Neuronal stem cell (in vitro differentiated cells): ENCODE data around the gene CCDC30.

Experiments
- DNase-seq: peaks from one replicate; pipeline ENCODE4 v3.0.0-alpha.2; 2013; ENCODE audit warnings: low spot score
- H2AFZ ChIP-seq: one replicate; pipeline ENCODE4 v1.6.1; 2013; ENCODE audit warnings: mild to moderate bottlenecking, low read length, inconsistent platforms
- H2AK5ac ChIP-seq: 2 replicates; pipeline ENCODE4 v1.6.1; 2013; ENCODE audit warnings: low read depth, mild to moderate bottlenecking, inconsistent platforms, low read length, moderate library complexity, mixed read lengths
- H2BK120ac ChIP-seq: 2 replicates; pipeline ENCODE4 v1.6.1; 2013; ENCODE audit warnings: low read depth, mild to moderate bottlenecking, inconsistent platforms, low read length, moderate library complexity, mixed read lengths
- H2BK12ac ChIP-seq: one replicate; pipeline ENCODE4 v1.6.1; 2013; ENCODE audit warnings: low read length, inconsistent platforms
- H2BK15ac ChIP-seq: 2 replicates; pipeline ENCODE4 v1.6.1; 2013; ENCODE audit warnings: mild to moderate bottlenecking, low read length, inconsistent platforms, mixed read lengths
- H2BK5ac ChIP-seq: one replicate; pipeline ENCODE4 v1.6.1; 2013; ENCODE audit warnings: inconsistent platforms, mild to moderate bottlenecking, low read length, moderate library complexity
- H3K14ac ChIP-seq: one replicate; pipeline ENCODE4 v1.6.1; 2013; ENCODE audit warnings: low read length, inconsistent platforms
- H3K18ac ChIP-seq: 2 replicates; pipeline ENCODE4 v1.6.1; 2013; ENCODE audit warnings: low read length, inconsistent platforms
- H3K23ac ChIP-seq: 2 replicates; pipeline ENCODE4 v1.6.1; 2013; ENCODE audit warnings: low read depth, mild to moderate bottlenecking, mixed read lengths, low read length, inconsistent platforms; ENCODE audit not compliant: poor library complexity
- H3K27ac ChIP-seq: replicated peaks from 3 replicates; pipeline ENCODE4 v1.5.1; 2013; ENCODE audit warnings: low read length, inconsistent platforms
- H3K27me3 ChIP-seq, 3 experiments: 2 replicates each; pipeline ENCODE4 v1.6.1; 2013; ENCODE audit warnings: low read length in 3 of 3, mild to moderate bottlenecking in 2 of 3, inconsistent platforms in 1 of 3, low read depth in 1 of 3, mixed read lengths in 1 of 3, moderate library complexity in 1 of 3; ENCODE audit not compliant: control insufficient read depth in 3 of 3, insufficient read depth in 3 of 3
- H3K36me3 ChIP-seq, 2 donors: replicated peaks in 1 of 2; 2 replicates each; pipeline ENCODE4 v1.6.1; 2013; ENCODE audit warnings: low read length in 2 of 2; ENCODE audit not compliant: control insufficient read depth in 2 of 2, insufficient read depth in 2 of 2
- H3K4ac ChIP-seq: 2 replicates; pipeline ENCODE4 v1.6.1; 2013; ENCODE audit warnings: inconsistent platforms, mild to moderate bottlenecking, low read length, moderate library complexity
- H3K4me1 ChIP-seq, 2 donors: 1 replicate in 1 of 2; 2 replicates in 1 of 2; pipeline ENCODE4 v1.6.1; 2013; ENCODE audit warnings: low read length in 2 of 2, low read depth in 1 of 2; ENCODE audit not compliant: control insufficient read depth in 2 of 2, insufficient read depth in 1 of 2
- H3K4me2 ChIP-seq: one replicate; pipeline ENCODE4 v1.6.1; 2013; ENCODE audit warnings: mild to moderate bottlenecking, low read length, inconsistent platforms; ENCODE audit not compliant: insufficient read depth, poor library complexity, severe bottlenecking
- H3K4me3 ChIP-seq, 2 donors: 2 replicates each; pipeline ENCODE4 v1.5.1; 2013; ENCODE audit warnings: low read length in 2 of 2, mild to moderate bottlenecking in 2 of 2, inconsistent platforms in 1 of 2, moderate library complexity in 1 of 2
- H3K79me1 ChIP-seq: one replicate; pipeline ENCODE4 v1.6.1; 2013; ENCODE audit warnings: low read depth, mild to moderate bottlenecking, inconsistent platforms, low read length, moderate library complexity
- H3K9ac ChIP-seq: one replicate; pipeline ENCODE4 v1.6.1; 2013; ENCODE audit warnings: mild to moderate bottlenecking, low read depth, low read length, inconsistent platforms; ENCODE audit not compliant: poor library complexity
- H3K9me3 ChIP-seq, 2 donors: replicated peaks in 1 of 2; 2 replicates each; pipeline versions ENCODE3 to v1.6.1; 2013; ENCODE audit warnings: low read length in 2 of 2, mild to moderate bottlenecking in 2 of 2, inconsistent platforms in 1 of 2, low read depth in 1 of 2, mixed read lengths in 1 of 2, moderate library complexity in 1 of 2; ENCODE audit not compliant: control insufficient read depth in 2 of 2, insufficient read depth in 1 of 2
- H4K8ac ChIP-seq: one replicate; pipeline ENCODE4 v1.6.1; 2013; ENCODE audit warnings: low read depth, mild to moderate bottlenecking, inconsistent platforms, low read length, moderate library complexity
- H4K91ac ChIP-seq: one replicate; pipeline ENCODE4 v1.6.1; 2013; ENCODE audit warnings: low read length, low read depth, mild to moderate bottlenecking, inconsistent platforms; ENCODE audit not compliant: poor library complexity
- WGBS, 2 donors: extraction: QIAGEN DNeasy Blood & Tissue Kit; methylation state at CpG; one replicate each; pipeline ENCODE4 v1.1.7; 2013; ENCODE audit warnings: missing lambda C conversion rate in 2 of 2, mixed read lengths in 1 of 2; ENCODE audit not compliant: insufficient read length in 2 of 2, insufficient replicate concordance in 1 of 2; ENCODE audit errors: extremely low coverage in 2 of 2; 5-methylcytosine and 5-hydroxymethylcytosine counted together

The CCDC30 gene

DNA sequence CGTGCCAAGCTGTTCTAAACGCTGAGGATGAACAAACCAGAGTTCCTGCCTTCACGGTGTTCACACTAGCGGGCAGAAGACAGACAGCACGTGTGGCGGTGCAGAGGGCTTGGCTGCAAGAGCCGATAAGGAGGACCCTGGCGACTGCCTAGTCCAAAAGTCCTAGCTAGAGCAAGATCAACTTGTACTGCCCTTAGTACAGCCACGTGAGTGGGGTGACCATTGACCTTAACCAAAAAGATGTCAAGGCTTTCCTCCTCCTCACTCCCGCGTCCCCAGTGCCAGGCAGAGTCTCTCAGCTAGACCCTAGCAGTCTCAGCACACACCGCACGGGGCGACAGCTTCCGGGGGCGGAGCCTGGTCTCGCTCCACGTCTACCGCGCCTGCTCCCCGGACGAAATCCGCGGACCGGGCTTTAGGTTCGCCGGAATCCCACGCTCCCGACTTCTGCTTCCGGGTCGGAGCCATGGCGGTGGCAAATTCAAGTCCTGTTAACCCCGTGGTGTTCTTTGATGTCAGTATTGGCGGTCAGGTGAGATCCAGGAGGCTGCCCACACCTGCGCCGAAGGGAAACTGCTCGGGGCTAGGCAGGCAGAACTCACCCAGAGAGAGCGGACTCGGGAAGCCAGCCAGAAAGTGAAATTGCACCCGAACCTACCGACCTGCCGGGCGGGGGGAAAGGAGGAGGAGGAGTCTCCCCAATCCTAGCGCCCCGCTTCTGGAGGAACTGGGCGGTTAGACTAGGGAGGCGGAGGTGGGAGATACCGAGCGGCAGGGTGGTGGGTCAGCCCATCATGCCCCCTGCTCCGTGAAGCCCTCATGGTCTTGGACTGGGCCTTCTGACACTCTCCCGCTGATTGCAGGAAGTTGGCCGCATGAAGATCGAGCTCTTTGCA is 195.1 kb downstream of the CCDC30 start, which contains the start of gene PPIH:
TSS of gene PPIH (plus strand) at position 443 of the 896 bp plus-strand sequence. CDS start at position 467, 24 bp downstream.
- H3K79me1 ChIP-seq, result peaks cover 10% of the 10 kb centered on the region
- H2AFZ ChIP-seq, result peak within 1 kb of the TSS; percentile 86
- peak within 1 kb of the TSS; percentile 94 for H3K18ac ChIP-seq
- H3K4me3 ChIP-seq, result peak within 1 kb of the TSS; percentile 92 to 94
- no peak within 1 kb of the TSS for H2BK5ac ChIP-seq
- peak within 1 kb of the TSS; percentile 38 for H3K4ac ChIP-seq
- peak; percentile 82 for DNase-seq
- H3K4me1 ChIP-seq, result peaks cover 5 to 8% of the 10 kb centered on the region in 2 donors
- H2BK12ac ChIP-seq, result no peak within 1 kb of the TSS
- no peak within 1 kb of the TSS for H3K27ac ChIP-seq
- peak within 1 kb of the TSS; percentile 91 for H3K14ac ChIP-seq
- peaks cover 2 to 38% of the 10 kb centered on the region in 2 donors for H3K36me3 ChIP-seq
- peak within 1 kb of the TSS; percentile 90 for H2AK5ac ChIP-seq
- no peaks in the 10 kb centered on the region for H3K9me3 ChIP-seq
- H3K9ac ChIP-seq, result peak within 1 kb of the TSS; percentile 89
- no peak within 1 kb of the TSS for H4K8ac ChIP-seq
- WGBS, 2 donors, result no CpG with 5 or more reads among the region's 53 CpGs
- peak within 1 kb of the TSS; percentile 82 for H4K91ac ChIP-seq
- no peak within 1 kb of the TSS for H2BK120ac ChIP-seq
- H3K4me2 ChIP-seq, result peak within 1 kb of the TSS; percentile 94
- peak within 1 kb of the TSS; percentile 89 for H3K23ac ChIP-seq
- peak within 1 kb of the TSS; percentile 49 for H2BK15ac ChIP-seq
- H3K27me3 ChIP-seq, result no peaks in the 10 kb centered on the region

DNA sequence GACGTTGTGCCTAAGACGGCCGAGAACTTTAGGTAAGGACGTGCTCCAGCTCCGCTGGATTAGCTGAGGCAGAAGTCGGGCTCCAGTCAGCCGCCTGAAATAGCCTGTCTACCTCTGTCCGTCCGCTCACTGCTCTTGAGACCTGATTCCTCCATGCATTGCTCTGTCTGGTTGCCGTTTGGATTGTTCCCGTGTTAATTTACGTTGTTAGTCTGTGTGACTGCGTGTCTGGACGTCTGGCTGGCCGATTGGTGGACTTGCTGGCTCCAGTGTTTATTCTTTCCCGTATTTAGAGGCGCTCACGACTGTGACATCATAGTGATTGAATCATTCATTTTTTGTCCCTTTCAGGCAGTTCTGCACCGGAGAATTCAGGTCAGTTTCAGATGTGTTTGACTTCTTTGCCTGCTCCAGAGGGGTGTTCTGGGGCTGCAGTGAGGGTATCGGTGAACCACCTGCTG is 195.8 kb downstream of the CCDC30 start:
- DNase-seq, result no peak
- peak overlapping the region; percentile 89 for H3K23ac ChIP-seq
- no peak overlapping the region for H2BK12ac ChIP-seq
- no CpG with 5 or more reads among the region's 20 CpGs for WGBS, 2 donors
- H3K9ac ChIP-seq, result peak overlapping the region; percentile 89
- no peak overlapping the region for H2BK120ac ChIP-seq
- H2AFZ ChIP-seq, result peak overlapping the region; percentile 86
- H2AK5ac ChIP-seq, result peak overlapping the region; percentile 90
- peak overlapping the region; percentile 92 to 94 for H3K4me3 ChIP-seq
- H3K4me2 ChIP-seq, result peak overlapping the region; percentile 94
- peaks cover 5 to 8% of the 10 kb centered on the region in 2 donors for H3K4me1 ChIP-seq
- no peaks in the 10 kb centered on the region for H3K27me3 ChIP-seq
- peak overlapping the region; percentile 82 for H4K91ac ChIP-seq
- peaks cover 2 to 45% of the 10 kb centered on the region in 2 donors for H3K36me3 ChIP-seq
- H4K8ac ChIP-seq, result no peak overlapping the region
- peaks cover 10% of the 10 kb centered on the region for H3K79me1 ChIP-seq
- no peak overlapping the region for H3K27ac ChIP-seq
- no peak overlapping the region for H2BK5ac ChIP-seq
- peak overlapping the region; percentile 38 for H3K4ac ChIP-seq
- H2BK15ac ChIP-seq, result peak overlapping the region; percentile 49
- peak overlapping the region; percentile 94 for H3K18ac ChIP-seq
- H3K14ac ChIP-seq, result peak overlapping the region; percentile 91
- H3K9me3 ChIP-seq, result no peaks in the 10 kb centered on the region

DNA sequence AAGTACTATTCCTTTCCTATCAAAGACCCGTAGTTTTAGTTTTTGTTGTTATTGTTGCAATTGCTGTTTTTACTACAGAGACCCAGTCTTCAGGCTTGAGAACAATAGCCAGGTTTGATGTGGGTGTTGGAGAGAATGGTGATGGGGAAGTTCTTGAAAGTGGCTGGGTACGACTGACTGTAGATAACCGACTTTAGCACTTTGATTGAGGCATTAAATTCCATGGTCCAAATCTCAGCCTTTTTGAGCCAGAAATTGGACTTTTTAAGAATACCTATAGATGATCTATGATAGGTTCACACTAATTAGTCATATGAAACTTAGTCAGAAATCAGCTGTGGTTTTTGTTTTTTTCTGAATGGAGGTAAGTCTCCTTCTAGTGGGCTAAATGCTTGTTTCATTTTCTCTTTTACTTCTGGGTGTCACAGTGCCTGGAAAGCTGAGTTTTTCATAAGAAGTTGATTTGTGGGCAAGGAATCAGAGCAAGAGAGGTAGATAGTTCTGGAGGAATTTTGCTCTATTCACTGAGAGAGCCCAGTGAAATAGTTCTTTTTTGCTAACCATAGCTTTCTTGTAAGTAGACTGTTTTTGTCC is 197.9 kb downstream of the CCDC30 start:
- Histone ChIP-seq H3K36me3 (peaks cover 12 to 65% of the 10 kb centered on the region in 2 donors), H3K4me2 (no peak overlapping the region), H2AFZ (no peak overlapping the region), H2BK15ac (no peak overlapping the region), H3K79me1 (peaks cover 10% of the 10 kb centered on the region), H2BK120ac (no peak overlapping the region), H3K14ac (no peak overlapping the region), H3K4me1 (peaks cover 5 to 8% of the 10 kb centered on the region in 2 donors), H2BK12ac (no peak overlapping the region), H3K4me3 (no peak overlapping the region), H2AK5ac (no peak overlapping the region), H3K4ac (no peak overlapping the region), H3K9me3 (no peaks in the 10 kb centered on the region), H4K8ac (no peak overlapping the region), H3K18ac (no peak overlapping the region), H3K9ac (no peak overlapping the region), H3K27ac (no peak overlapping the region), H4K91ac (no peak overlapping the region), H3K23ac (no peak overlapping the region), H2BK5ac (no peak overlapping the region), H3K27me3 (no peaks in the 10 kb centered on the region)
- no CpG with 5 or more reads among the region's 3 CpGs for WGBS, 2 donors
- DNase-seq, result no peak

DNA sequence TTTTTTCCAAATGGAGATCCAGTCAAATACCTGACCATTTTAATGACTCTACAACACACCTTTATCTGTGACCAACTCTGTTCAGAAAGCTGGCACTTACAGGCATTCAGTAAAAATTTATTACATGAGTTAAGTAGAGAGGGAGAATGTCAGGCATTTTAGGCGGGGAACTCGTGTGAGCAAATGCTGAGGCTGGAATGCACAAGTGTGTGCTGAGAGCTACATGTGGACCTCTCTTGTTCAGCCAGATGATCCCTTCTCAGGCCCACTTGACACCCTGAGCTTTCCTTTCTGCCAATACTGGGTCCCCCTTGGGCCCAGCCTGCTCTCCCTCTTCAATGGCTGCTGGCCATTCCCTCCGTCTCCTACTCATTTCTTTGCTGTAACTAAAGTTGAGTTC is 206.8 kb downstream of the CCDC30 start:
- Histone ChIP-seq H3K27ac (no peak overlapping the region), H3K9me3 (no peaks in the 10 kb centered on the region), H3K4me2 (no peak overlapping the region), H3K4ac (no peak overlapping the region), H3K14ac (no peak overlapping the region), H4K8ac (no peak overlapping the region), H2BK15ac (no peak overlapping the region), H3K4me3 (no peak overlapping the region), H3K27me3 (no peaks in the 10 kb centered on the region), H2AFZ (no peak overlapping the region), H2AK5ac (no peak overlapping the region), H3K23ac (no peak overlapping the region), H4K91ac (no peak overlapping the region), H3K4me1 (no peaks in the 10 kb centered on the region), H3K18ac (no peak overlapping the region), H3K9ac (no peak overlapping the region), H3K79me1 (no peaks in the 10 kb centered on the region), H2BK5ac (no peak overlapping the region), H2BK120ac (no peak overlapping the region), H2BK12ac (no peak overlapping the region), H3K36me3 (peaks cover 25 to 95% of the 10 kb centered on the region in 2 donors)
- DNase-seq, result no peak
- no CpG with 5 or more reads among the region's 3 CpGs for WGBS, 2 donors
